ENCODE data around the gene IREB2. TPM values are rescaled to one million over a fixed set of nuclear protein-coding genes. Genes with fewer than 3 reads are reported as not detected.

The IREB2 gene
- total RNA-seq, 4 donors from 2014 or later: 25.6 to 87.5 (median 48.6) TPM

DNA sequence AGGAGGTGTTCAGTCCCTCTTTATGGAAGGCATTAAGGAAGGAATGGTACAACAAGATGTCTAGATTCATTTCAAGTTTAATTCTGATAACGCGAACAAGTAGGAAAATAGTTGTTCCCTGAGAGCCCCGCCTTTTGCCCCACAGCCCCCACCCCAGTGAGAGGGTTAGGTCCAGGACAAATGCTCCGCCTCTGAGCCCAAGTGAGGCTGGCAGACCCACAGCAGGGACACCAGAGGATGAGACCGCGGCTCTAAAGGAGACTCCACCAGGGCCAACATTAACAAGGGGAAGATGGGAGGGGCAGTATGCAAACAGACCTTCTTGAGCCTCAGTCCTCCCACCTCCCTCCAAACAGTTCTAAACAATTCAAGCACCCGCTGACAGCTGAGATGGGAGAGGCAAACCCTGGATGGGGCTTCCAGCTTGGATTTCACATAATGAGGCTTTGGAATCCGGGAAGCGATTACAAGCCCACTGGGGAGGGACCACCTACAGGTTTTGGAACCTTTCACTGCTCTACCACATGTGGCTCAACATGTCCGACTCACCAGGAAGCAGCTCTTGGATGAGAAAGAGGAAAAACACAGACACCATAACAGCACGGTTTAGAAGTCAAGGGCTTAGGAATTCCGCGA lies 42.9 kb upstream of the IREB2 start:
- WGBS: 65% methylated on average over 13 of the region's 13 CpGs
- Histone ChIP-seq H3K9me3 (no peaks in the 10 kb centered on the region), H3K4me3 (no peak overlapping the region), H3K27me3 (no peaks in the 10 kb centered on the region), H3K4me1 (peaks cover 10% of the 10 kb centered on the region), H3K36me3 (no peaks in the 10 kb centered on the region), H3K27ac (no peak overlapping the region)
- no peak for DNase-seq (ENCODE audit: low spot score in 2 of 2)
- no peak for TF ChIP-seq CTCF (IDR thresholded peaks at IDR 0.05)
- no peak for TF ChIP-seq POLR2AphosphoS5 (IDR thresholded peaks at IDR 0.05)
- TF ChIP-seq POLR2A (IDR thresholded peaks at IDR 0.05): no peak
- TF ChIP-seq EP300 (IDR thresholded peaks at IDR 0.05): no peak

DNA sequence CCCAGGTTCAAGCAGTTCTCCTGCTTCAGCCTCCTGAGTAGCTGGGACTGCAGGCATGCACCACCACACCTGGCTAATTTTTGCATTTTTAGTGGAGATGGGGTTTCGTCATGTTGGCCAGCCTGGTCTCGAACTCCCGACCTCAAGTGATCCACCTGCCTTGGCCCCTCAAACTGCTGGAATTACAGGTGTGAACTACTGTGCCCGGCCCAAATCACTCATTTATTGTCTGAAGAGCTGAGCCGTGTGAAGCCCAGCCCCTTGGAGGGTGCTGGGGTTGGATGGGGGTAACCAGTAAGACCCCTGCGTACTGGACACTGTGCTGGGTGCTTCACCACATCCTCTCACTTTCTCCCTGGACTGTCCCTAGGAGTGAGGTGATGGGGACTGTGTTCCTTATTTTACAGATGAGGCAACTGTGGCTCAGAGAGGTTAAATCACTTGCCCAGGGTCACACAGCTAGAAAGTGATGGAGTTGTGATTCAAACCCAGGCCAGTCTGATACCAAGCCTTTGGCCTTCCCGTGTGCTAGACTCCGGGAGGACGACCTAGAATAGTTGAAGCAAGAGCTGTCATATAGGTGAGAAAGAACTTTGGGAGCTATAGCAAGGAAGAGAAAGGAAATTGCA lies 41.7 kb upstream of the IREB2 start:
- no peaks in the 10 kb centered on the region for H3K36me3 ChIP-seq
- WGBS: 97% methylated on average over 9 of the region's 9 CpGs
- peaks cover 10% of the 10 kb centered on the region for H3K4me1 ChIP-seq
- no peak overlapping the region for H3K27ac ChIP-seq
- no peaks in the 10 kb centered on the region for H3K9me3 ChIP-seq
- H3K4me3 ChIP-seq: no peak overlapping the region
- no peak for DNase-seq (ENCODE audit: low spot score in 2 of 2)
- no peaks in the 10 kb centered on the region for H3K27me3 ChIP-seq
- TF ChIP-seq EP300 (IDR thresholded peaks at IDR 0.05) (no peak), POLR2A (IDR thresholded peaks at IDR 0.05) (no peak), POLR2AphosphoS5 (IDR thresholded peaks at IDR 0.05) (no peak), CTCF (IDR thresholded peaks at IDR 0.05) (no peak)

- H3K4me3 ChIP-seq: no peak overlapping the region
- H3K4me1 ChIP-seq: peaks cover 10% of the 10 kb centered on the region
- peak in 1 of 2 donors; percentile 71 for DNase-seq (ENCODE audit: low spot score in 2 of 2)
- TF ChIP-seq POLR2A (IDR thresholded peaks at IDR 0.05) (no peak), EP300 (IDR thresholded peaks at IDR 0.05) (no peak), POLR2AphosphoS5 (IDR thresholded peaks at IDR 0.05) (no peak), CTCF (IDR thresholded peaks at IDR 0.05) (no peak)
- no peaks in the 10 kb centered on the region for H3K9me3 ChIP-seq
- H3K27ac ChIP-seq: no peak overlapping the region
- H3K36me3 ChIP-seq: no peaks in the 10 kb centered on the region
- H3K27me3 ChIP-seq: no peaks in the 10 kb centered on the region
- 59% methylated on average over 9 of the region's 9 CpGs for WGBS
Observed at GRCh38 chr15:78396976-78397375, 41.0 kb upstream of the IREB2 start.

GRCh38 chr15:78397382-78397781 lies 40.6 kb upstream of the IREB2 start:
- Histone ChIP-seq H3K4me3 (no peak overlapping the region), H3K4me1 (peaks cover 10% of the 10 kb centered on the region), H3K36me3 (no peaks in the 10 kb centered on the region), H3K27me3 (no peaks in the 10 kb centered on the region), H3K9me3 (no peaks in the 10 kb centered on the region), H3K27ac (no peak overlapping the region)
- TF ChIP-seq POLR2A (IDR thresholded peaks at IDR 0.05): no peak
- TF ChIP-seq EP300 (IDR thresholded peaks at IDR 0.05): no peak
- TF ChIP-seq POLR2AphosphoS5 (IDR thresholded peaks at IDR 0.05): no peak
- no peak for TF ChIP-seq CTCF (IDR thresholded peaks at IDR 0.05)
- DNase-seq (ENCODE audit: low spot score in 2 of 2): no peak
- WGBS: 96% methylated on average over 2 of the region's 2 CpGs

DNA sequence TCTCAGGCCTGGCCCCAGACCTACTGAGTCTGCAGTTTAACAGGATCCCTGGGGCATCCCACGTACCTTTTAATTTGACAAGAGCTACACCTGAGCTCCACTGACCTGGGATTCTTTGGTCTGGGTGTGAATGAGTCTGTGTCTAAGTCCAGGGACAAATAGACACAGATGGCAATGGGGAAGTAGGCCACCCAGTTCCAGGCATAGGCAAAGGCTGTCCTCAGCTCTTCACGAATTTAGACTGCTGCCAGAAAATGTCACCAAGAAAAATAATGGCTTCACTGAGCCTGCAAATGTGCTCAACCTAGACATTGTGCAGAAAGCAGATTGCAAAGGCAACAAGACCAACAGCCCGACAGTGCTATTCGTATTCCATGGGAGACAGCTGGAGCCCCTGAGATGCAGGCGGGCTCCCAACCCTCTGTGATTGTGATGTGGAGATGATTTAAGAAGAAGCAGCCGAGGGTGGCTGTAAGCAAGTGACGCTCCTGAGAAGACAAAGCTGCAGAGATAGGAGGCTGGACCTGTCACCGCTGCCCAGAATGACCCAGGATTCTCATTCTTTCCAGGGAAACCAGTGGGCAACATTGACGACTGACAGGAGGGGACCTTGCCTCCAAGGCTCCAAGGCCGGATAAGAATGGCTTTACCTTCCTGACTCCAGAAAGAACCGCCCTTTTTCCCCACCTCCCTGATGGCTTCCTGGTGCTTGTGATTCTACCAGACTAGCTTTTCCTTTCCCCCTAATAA lies 39.8 kb upstream of the IREB2 start:
- 91% methylated on average over 11 of the region's 11 CpGs for WGBS
- peak in 1 of 2 donors; percentile 31 for DNase-seq (ENCODE audit: low spot score in 2 of 2)
- Histone ChIP-seq H3K4me1 (peaks cover 10% of the 10 kb centered on the region), H3K4me3 (no peak overlapping the region), H3K27me3 (peaks cover 3% of the 10 kb centered on the region), H3K27ac (no peak overlapping the region), H3K36me3 (no peaks in the 10 kb centered on the region), H3K9me3 (no peaks in the 10 kb centered on the region)
- no peak for TF ChIP-seq POLR2AphosphoS5 (IDR thresholded peaks at IDR 0.05)
- no peak for TF ChIP-seq EP300 (IDR thresholded peaks at IDR 0.05)
- no peak for TF ChIP-seq POLR2A (IDR thresholded peaks at IDR 0.05)
- no peak for TF ChIP-seq CTCF (IDR thresholded peaks at IDR 0.05)

All from suprapubic skin (tissue), 4 donors.